HG02943 (cell line): ENCODE data around the gene SCGB1D4.

Experiments used
- ATAC-seq: cut with Tn5 transposase; IDR thresholded peaks from one replicate; pipeline ENCODE4 v1.9.1; 2021; ENCODE audit warnings: mild to moderate bottlenecking, low read depth, moderate library complexity; ENCODE audit not compliant: unreplicated experiment

SCGB1D4 gene

DNA sequence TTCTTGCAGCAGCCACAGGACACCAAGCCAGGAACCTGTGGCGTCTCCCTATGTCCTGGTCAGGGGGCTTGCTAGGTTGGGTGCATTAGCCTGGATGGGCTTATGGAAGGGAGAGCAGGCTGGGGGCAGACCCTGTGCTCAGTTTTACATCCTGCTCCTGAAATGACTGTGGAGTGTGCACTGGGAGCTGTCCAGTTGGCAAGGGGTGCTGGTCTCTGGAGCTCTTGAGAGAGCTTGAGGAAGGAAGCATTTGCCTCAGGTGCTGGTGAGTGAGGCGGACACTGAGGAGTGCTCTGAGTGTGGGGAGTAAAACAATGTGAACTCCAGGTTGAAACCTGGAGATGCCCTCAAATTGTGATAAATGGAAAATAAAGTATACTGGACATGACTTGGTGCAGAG lies 3.4 kb downstream of the SCGB1D4 start:
- no peak for ATAC-seq

GRCh38 chr11:62280452-62280851 lies 18.4 kb downstream of the SCGB1D4 start:
- ATAC-seq: no peak

- ATAC-seq: no peak
Measured at GRCh38 chr11:62273789-62274275, 25.0 kb downstream of the SCGB1D4 start.

DNA sequence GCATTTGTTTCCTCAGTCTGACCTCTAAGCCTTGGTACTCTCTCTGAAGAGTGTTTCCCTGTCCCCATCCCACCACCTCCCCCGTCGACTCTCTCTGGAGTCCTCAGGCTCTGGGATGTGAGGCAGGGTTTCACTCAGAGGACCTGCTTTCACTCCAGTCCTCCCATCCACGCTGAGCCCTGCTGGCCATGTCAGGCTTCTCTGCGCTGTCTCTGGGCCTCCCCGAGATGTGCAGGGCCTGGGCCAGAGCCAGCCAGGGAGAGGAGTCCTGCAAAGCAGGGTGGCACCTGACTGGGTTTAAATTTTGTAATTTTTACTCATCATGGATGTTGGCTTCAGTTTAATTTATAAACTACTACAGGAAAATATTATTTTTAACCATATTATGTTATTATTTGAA lies 25.6 kb downstream of the SCGB1D4 start:
- ATAC-seq: no peak

- ATAC-seq: no peak
Measured at GRCh38 chr11:62269654-62270278, 29.1 kb downstream of the SCGB1D4 start, which contains the start of gene SCGB2A2. SCGB2A2 (plus strand) TSS chr11:62270158; CDS start chr11:62270217, 59 bp downstream.

DNA sequence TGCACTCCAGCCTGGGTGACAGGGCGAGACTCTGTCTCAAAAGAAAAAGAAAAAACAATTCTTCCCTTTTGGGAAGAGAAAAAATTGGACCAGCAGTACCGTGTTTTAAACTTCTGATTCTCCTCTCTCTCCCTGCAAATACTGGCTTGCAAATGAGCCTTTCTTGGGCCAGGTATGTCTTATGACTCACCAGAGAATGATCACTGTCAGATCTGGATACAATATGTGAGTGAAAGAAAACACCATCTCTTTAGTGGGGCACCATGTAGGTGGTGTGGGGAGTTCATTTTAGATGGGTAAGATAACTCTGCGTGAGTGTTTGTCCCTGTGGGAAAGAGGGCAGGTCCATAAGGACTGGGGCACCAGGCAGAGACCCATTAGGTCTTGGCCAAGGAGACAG lies 31.3 kb downstream of the SCGB1D4 start:
- no peak for ATAC-seq

- no peak for ATAC-seq
Measured at GRCh38 chr11:62267050-62267449, 31.8 kb downstream of the SCGB1D4 start.

DNA sequence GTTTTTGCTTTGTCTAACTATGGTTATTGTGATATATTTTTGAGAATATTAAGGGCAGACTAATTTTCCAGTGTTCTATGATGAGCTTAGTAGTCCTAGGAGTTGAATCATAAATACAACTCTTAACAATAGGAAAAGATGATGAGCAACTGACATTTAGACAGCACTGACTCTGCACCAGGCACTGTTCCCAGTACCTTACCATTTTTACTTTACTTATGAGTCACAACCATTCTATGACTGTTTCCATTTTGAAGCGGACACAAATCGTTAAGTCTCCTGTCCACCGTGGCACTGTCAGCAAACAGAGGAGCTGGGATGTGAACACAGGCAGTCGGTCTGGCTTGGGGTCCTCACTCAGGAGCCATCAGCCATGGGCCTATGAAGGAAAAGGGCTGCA lies 32.3 kb downstream of the SCGB1D4 start:
- ATAC-seq: no peak

DNA sequence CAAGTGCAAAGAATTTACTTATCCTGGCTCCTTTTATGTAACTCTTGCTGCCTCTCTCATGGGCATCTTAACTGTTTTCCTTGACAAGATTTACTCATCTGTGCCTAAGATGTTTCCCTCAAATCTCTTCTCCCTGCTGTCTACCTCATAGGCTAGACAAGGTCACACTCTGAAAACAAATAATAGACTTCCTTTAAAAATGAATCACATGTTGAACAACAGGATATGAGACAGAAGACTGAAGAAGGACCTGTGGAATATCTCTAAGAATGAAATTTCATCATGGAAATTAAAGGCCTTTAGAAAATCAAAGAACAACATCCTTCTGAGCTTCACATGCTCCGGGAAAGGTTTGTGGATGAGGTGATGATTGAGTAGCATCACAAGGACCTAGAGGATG lies 34.9 kb downstream of the SCGB1D4 start:
- ATAC-seq: no peak

DNA sequence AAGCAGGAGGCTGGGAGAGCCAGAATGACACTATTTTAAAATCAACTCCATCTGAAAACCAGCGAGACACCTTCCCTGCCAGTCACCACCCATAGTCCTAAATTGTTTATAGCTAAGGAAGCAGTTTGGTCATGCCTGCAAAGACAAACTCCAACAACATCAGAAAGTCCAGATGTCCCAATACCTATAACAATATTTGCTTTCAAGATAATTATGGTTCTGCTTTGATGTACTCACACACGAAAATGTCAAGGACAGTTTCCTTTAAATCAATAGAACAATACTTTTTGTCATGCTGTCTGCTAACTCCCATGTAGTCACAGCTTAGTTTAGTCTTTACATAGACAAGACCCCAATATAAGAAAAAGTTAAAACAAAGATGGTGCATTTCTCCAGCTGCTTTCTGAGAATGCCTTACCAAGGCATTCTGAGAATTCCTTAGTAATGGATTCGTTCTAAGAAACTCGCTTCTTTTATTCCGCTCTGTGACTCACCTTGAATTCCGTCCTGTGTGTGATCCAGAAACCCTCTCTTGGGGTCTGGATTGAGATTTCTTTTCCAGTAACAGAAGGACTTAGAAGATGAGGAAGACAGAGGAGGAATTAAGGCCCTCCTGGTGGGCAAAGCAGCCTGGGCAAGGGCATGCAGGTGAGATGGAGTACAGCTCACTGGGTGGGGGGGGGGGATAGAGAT lies 38.5 kb downstream of the SCGB1D4 start:
- no peak for ATAC-seq

- ATAC-seq: no peak
Measured at GRCh38 chr11:62256281-62256680, 42.6 kb downstream of the SCGB1D4 start.

DNA sequence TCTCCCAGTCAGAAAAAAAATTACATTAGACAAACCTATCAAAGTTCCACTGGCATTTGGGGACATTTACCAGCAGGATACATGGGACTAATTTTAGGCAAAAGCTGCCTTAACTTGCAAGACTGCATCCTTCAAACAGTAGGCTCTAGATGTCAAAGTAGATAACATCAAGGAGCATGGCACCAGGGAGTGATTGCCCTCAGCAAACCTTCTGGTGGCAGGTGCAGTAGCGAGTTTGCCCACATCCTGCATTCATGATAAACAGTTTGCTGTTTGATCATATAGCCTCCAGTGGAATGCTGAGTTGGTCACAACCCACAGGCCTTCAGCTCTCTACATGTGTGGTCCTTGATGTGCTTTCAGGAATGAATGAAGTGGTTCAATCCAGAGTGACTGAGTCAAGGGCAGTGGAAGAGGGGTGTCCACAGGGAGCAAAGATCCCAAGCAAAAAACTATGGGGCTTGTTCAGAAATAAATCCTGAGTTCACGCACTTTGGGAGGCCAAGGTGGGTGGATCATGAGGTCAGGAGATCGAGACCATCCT lies 44.8 kb downstream of the SCGB1D4 start:
- no peak for ATAC-seq

DNA sequence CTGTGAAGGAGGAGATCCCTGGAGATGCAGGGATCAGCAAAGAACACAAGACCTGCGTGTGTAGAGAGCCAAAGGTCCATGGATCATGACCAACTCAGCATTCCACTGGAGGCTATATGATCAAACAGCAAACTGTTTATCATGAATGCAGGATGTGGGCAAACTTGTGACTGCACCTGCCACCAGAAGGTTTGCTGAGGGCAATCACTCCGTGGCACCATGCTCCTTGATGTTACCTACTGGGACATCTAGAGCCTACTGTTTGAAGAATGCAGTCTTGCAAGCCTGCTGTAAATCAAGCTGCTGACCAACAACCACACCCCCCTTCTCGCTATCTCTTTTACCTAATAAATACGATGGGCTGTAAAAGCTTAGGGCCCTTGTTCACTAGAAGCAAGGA lies 47.2 kb downstream of the SCGB1D4 start:
- ATAC-seq: no peak
